K562 (cell line): ENCODE data around the gene FAM117A. TPM values are rescaled to one million over a fixed set of nuclear protein-coding genes. Genes with fewer than 3 reads are reported as not detected.

ENCODE experiments used
- CBFA2T3 ChIP-seq: fragments of 450-650 bp; IDR thresholded peaks from 2 replicates; pipeline ENCODE4 v1.6.1; 2017
- HINFP ChIP-seq: fragments of 450-650 bp; conservative IDR thresholded peaks from 2 replicates; pipeline ENCODE4 v1.6.1; 2016; ENCODE audit warnings: missing genetic modification characterization, low read depth, mild to moderate bottlenecking, control low read depth, missing compliant biosample characterization
- HNRNPLL ChIP-seq: fragments of 200-400 bp; formaldehyde crosslinking; IDR thresholded peaks from 2 replicates; pipeline ENCODE4 v1.6.1; 2017; ENCODE audit warnings: low read length, low read depth, mild to moderate bottlenecking; ENCODE audit not compliant: poor library complexity, severe bottlenecking
- NCOR1 ChIP-seq: fragments of 450-650 bp; IDR thresholded peaks from 2 replicates; pipeline ENCODE4 v1.6.1; 2016; ENCODE audit warnings: mild to moderate bottlenecking, moderate library complexity
- NR2C1 ChIP-seq, 2 experiments: fragments of 450-650 bp; IDR thresholded peaks; 2 replicates each; pipeline ENCODE4 v1.6.1; 2017; ENCODE audit warnings: mild to moderate bottlenecking in 2 of 2, antibody characterized with exemption in 1 of 2, inconsistent platforms in 1 of 2, missing compliant biosample characterization in 1 of 2, missing genetic modification characterization in 1 of 2
- POLR2H ChIP-seq: IDR thresholded peaks from 2 replicates; pipeline ENCODE4 v1.6.1; 2016; ENCODE audit warnings: missing genetic modification characterization, low read depth, mild to moderate bottlenecking, control low read depth, missing compliant biosample characterization, moderate library complexity
- RAD21 ChIP-seq, 2 experiments: fragments of 250-450 bp in 1 of 2; fragments of 450-650 bp in 1 of 2; sonication (Bioruptor Pico) in 1 of 2; formaldehyde crosslinking in 1 of 2; IDR thresholded peaks in 1 of 2; conservative IDR thresholded peaks in 1 of 2; 2 replicates each; pipeline versions ENCODE4 v1.4.0 to v1.8.0; 2020 to 2022; ENCODE audit warnings: mild to moderate bottlenecking in 2 of 2, moderate library complexity in 1 of 2
- SPI1 ChIP-seq: IDR thresholded peaks from 2 replicates; pipeline ENCODE4 v1.6.1; 2011; ENCODE audit warnings: low read depth, low read length, control low read depth, borderline replicate concordance
- polyA plus RNA-seq, 8 experiments: library from polyadenylated mRNA; depleted of rRNA in 4 of 8; stranded (reverse) in 5 of 8; unstranded in 3 of 8; fragments of >200 nt; fragmentation: Nextera tagmentation in 2 of 8; fragmentation: Illumina TruSeq in 1 of 8; extraction: Ambion mirVana in 2 of 8; extraction: Trizol in 1 of 8; gene quantifications; 2 replicates each; pipeline versions ENCODE4 v1.2.1 to v1.2.3, GENCODE V29; 2011 to 2014; ENCODE audit warnings: inconsistent platforms in 1 of 8, missing spikeins in 1 of 8
- total RNA-seq, 7 experiments: library from RNA; depleted of rRNA in 6 of 7; stranded (reverse); fragments of >200 nt in 6 of 7; fragmentation: Illumina TruSeq in 2 of 7; extraction: Trizol in 2 of 7; gene quantifications; 2 replicates each; pipeline versions ENCODE4 v1.2.1 to v1.2.3, GENCODE V29; 2011 to 2021; ENCODE audit warnings: low replicate concordance in 1 of 7
- TF ChIP-seq, protein P1 (sequence below): fragments of 450-650 bp; IDR thresholded peaks from 2 replicates; pipeline ENCODE4 v1.6.1; 2016; ENCODE audit warnings: mild to moderate bottlenecking, moderate library complexity
- TF ChIP-seq, protein P2 (sequence below), 3 experiments: fragments of 200-800 bp in 1 of 3; sonication (Bioruptor generic) in 1 of 3; sonication (generic) in 1 of 3; formaldehyde crosslinking in 1 of 3; IDR thresholded peaks; 2 replicates each; pipeline versions ENCODE4 v1.6.1 to v1.8.0; 2016 to 2022; ENCODE audit warnings: mild to moderate bottlenecking in 2 of 3, missing compliant biosample characterization in 2 of 3, missing genetic modification characterization in 2 of 3, missing genetic modification reagents in 1 of 3
- TF ChIP-seq, protein P3 (sequence below): sonication (generic); IDR thresholded peaks from 2 replicates; pipeline ENCODE4 v1.6.1; 2016

The FAM117A gene
- total and polyA plus RNA-seq, 9 of the 15 experiments (the other 6 are each of a cell fraction or from before 2014, with no cell fraction given): 3.1 to 79.7 (median 36.6) TPM

DNA sequence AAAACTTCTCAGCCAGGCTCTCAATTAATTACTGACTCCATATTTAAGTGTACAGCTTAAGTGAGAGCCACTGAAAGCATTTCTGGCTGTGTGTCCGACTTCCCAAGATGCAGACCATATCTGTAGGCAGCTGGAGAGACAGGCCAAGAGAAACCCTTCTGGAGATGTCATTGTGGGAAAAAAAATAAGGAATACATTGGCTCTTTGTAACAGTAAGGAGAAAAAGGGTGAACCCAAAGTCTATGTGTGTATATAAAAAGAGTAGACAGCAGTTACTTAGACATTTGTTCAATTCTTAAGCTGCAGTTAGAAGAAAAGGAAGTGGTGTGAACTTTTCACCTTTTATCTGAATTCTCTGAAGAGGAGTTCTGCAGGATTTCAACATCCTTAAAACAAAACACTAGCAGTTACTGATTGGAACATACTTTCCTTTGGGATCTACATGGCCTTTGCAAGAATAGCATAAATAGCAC is 21.7 kb downstream of the FAM117A start (continued):
- TF ChIP-seq POLR2H: 0 out of 2 replicates have a peak, but pooled peaks have one; percentile 57
- TF ChIP-seq, protein P1, sequence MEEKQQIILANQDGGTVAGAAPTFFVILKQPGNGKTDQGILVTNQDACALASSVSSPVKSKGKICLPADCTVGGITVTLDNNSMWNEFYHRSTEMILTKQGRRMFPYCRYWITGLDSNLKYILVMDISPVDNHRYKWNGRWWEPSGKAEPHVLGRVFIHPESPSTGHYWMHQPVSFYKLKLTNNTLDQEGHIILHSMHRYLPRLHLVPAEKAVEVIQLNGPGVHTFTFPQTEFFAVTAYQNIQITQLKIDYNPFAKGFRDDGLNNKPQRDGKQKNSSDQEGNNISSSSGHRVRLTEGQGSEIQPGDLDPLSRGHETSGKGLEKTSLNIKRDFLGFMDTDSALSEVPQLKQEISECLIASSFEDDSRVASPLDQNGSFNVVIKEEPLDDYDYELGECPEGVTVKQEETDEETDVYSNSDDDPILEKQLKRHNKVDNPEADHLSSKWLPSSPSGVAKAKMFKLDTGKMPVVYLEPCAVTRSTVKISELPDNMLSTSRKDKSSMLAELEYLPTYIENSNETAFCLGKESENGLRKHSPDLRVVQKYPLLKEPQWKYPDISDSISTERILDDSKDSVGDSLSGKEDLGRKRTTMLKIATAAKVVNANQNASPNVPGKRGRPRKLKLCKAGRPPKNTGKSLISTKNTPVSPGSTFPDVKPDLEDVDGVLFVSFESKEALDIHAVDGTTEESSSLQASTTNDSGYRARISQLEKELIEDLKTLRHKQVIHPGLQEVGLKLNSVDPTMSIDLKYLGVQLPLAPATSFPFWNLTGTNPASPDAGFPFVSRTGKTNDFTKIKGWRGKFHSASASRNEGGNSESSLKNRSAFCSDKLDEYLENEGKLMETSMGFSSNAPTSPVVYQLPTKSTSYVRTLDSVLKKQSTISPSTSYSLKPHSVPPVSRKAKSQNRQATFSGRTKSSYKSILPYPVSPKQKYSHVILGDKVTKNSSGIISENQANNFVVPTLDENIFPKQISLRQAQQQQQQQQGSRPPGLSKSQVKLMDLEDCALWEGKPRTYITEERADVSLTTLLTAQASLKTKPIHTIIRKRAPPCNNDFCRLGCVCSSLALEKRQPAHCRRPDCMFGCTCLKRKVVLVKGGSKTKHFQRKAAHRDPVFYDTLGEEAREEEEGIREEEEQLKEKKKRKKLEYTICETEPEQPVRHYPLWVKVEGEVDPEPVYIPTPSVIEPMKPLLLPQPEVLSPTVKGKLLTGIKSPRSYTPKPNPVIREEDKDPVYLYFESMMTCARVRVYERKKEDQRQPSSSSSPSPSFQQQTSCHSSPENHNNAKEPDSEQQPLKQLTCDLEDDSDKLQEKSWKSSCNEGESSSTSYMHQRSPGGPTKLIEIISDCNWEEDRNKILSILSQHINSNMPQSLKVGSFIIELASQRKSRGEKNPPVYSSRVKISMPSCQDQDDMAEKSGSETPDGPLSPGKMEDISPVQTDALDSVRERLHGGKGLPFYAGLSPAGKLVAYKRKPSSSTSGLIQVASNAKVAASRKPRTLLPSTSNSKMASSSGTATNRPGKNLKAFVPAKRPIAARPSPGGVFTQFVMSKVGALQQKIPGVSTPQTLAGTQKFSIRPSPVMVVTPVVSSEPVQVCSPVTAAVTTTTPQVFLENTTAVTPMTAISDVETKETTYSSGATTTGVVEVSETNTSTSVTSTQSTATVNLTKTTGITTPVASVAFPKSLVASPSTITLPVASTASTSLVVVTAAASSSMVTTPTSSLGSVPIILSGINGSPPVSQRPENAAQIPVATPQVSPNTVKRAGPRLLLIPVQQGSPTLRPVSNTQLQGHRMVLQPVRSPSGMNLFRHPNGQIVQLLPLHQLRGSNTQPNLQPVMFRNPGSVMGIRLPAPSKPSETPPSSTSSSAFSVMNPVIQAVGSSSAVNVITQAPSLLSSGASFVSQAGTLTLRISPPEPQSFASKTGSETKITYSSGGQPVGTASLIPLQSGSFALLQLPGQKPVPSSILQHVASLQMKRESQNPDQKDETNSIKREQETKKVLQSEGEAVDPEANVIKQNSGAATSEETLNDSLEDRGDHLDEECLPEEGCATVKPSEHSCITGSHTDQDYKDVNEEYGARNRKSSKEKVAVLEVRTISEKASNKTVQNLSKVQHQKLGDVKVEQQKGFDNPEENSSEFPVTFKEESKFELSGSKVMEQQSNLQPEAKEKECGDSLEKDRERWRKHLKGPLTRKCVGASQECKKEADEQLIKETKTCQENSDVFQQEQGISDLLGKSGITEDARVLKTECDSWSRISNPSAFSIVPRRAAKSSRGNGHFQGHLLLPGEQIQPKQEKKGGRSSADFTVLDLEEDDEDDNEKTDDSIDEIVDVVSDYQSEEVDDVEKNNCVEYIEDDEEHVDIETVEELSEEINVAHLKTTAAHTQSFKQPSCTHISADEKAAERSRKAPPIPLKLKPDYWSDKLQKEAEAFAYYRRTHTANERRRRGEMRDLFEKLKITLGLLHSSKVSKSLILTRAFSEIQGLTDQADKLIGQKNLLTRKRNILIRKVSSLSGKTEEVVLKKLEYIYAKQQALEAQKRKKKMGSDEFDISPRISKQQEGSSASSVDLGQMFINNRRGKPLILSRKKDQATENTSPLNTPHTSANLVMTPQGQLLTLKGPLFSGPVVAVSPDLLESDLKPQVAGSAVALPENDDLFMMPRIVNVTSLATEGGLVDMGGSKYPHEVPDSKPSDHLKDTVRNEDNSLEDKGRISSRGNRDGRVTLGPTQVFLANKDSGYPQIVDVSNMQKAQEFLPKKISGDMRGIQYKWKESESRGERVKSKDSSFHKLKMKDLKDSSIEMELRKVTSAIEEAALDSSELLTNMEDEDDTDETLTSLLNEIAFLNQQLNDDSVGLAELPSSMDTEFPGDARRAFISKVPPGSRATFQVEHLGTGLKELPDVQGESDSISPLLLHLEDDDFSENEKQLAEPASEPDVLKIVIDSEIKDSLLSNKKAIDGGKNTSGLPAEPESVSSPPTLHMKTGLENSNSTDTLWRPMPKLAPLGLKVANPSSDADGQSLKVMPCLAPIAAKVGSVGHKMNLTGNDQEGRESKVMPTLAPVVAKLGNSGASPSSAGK: no peak
- TF ChIP-seq, protein P2, sequence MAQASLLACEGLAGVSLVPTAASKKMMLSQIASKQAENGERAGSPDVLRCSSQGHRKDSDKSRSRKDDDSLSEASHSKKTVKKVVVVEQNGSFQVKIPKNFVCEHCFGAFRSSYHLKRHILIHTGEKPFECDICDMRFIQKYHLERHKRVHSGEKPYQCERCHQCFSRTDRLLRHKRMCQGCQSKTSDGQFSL (CRISPR knock-in tag; IDR thresholded peaks at IDR 0.05): no peak
- TF ChIP-seq, protein P2 (tag; IDR thresholded peaks at IDR 0.05): no peak
- TF ChIP-seq HINFP: no peak
- peak in 1 of 2 experiments; percentile 21; a peak in 2 of 4 replicates for TF ChIP-seq RAD21 (CRISPR knock-in tag; conservative IDR thresholded peaks at IDR 0.05 in 1 of 2, IDR thresholded peaks at IDR 0.05 in 1 of 2)
- TF ChIP-seq NCOR1: peak; percentile 19
- TF ChIP-seq CBFA2T3: peak; percentile 58; the same call in 1 of the 2 replicates
- no peak for TF ChIP-seq HNRNPLL
- TF ChIP-seq, protein P3, sequence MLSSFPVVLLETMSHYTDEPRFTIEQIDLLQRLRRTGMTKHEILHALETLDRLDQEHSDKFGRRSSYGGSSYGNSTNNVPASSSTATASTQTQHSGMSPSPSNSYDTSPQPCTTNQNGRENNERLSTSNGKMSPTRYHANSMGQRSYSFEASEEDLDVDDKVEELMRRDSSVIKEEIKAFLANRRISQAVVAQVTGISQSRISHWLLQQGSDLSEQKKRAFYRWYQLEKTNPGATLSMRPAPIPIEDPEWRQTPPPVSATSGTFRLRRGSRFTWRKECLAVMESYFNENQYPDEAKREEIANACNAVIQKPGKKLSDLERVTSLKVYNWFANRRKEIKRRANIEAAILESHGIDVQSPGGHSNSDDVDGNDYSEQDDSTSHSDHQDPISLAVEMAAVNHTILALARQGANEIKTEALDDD: no peak
- no peak; the same call in 1 of the 2 replicates for TF ChIP-seq NR2C1 (IDR thresholded peaks at IDR 0.05)
- peak; percentile 59; the same call in 1 of the 2 replicates for TF ChIP-seq NR2C1 (tag; IDR thresholded peaks at IDR 0.05)
- TF ChIP-seq SPI1: peak; percentile 91
